ENCODE results near the gene MALRD1.
"Not testable (repeated sequence)": the region's sequence is repeated elsewhere in the genome, so short reads cannot be mapped to it uniquely, and the experiment has no call there.

The MALRD1 gene

GRCh38 chr10:19480353-19480752 is 431.8 kb downstream of the MALRD1 start:
- Histone ChIP-seq H3K9me3 (ENCODE audit: control insufficient read depth, insufficient read depth, low read length) (no peaks in the 10 kb centered on the region), H3K4me1 (ENCODE audit: insufficient read depth, low read length) (no peaks in the 10 kb centered on the region), H3K9ac (ENCODE audit: low read depth, low read length) (no peak overlapping the region), H3K36me3 (ENCODE audit: insufficient read depth, low read length) (no peaks in the 10 kb centered on the region)

GRCh38 chr10:19483421-19483820 is 434.8 kb downstream of the MALRD1 start:
- Histone ChIP-seq H3K4me1 (ENCODE audit: insufficient read depth, low read length) (no peaks in the 10 kb centered on the region; the same call in 1 of the 2 replicates), H3K36me3 (ENCODE audit: insufficient read depth, low read length) (no peaks in the 10 kb centered on the region), H3K9me3 (ENCODE audit: control insufficient read depth, insufficient read depth, low read length) (no peaks in the 10 kb centered on the region), H3K9ac (ENCODE audit: low read depth, low read length) (no peak overlapping the region)

GRCh38 chr10:19488592-19489280 is 440.1 kb downstream of the MALRD1 start:
- H3K9ac ChIP-seq (ENCODE audit: low read depth, low read length), result peak overlapping the region; percentile 57; the same call in 1 of the 2 replicates
- H3K4me1 ChIP-seq (ENCODE audit: insufficient read depth, low read length), result peaks cover 4% of the 10 kb centered on the region; the same call in 1 of the 2 replicates
- H3K36me3 ChIP-seq (ENCODE audit: insufficient read depth, low read length), result no peaks in the 10 kb centered on the region
- H3K9me3 ChIP-seq (ENCODE audit: control insufficient read depth, insufficient read depth, low read length), result no peaks in the 10 kb centered on the region

GRCh38 chr10:19491166-19491565 is 442.6 kb downstream of the MALRD1 start:
- Histone ChIP-seq H3K4me1 (ENCODE audit: insufficient read depth, low read length) (peaks cover 4% of the 10 kb centered on the region; the same call in 1 of the 2 replicates), H3K36me3 (ENCODE audit: insufficient read depth, low read length) (no peaks in the 10 kb centered on the region), H3K9me3 (ENCODE audit: control insufficient read depth, insufficient read depth, low read length) (no peaks in the 10 kb centered on the region), H3K9ac (ENCODE audit: low read depth, low read length) (no peak overlapping the region)

- Histone ChIP-seq H3K36me3 (ENCODE audit: insufficient read depth, low read length) (no peaks in the 10 kb centered on the region), H3K4me1 (ENCODE audit: insufficient read depth, low read length) (peaks cover 4% of the 10 kb centered on the region; the same call in 1 of the 2 replicates), H3K9ac (ENCODE audit: low read depth, low read length) (no peak overlapping the region), H3K9me3 (ENCODE audit: control insufficient read depth, insufficient read depth, low read length) (no peaks in the 10 kb centered on the region)
Measured at GRCh38 chr10:19493917-19494316, 445.3 kb downstream of the MALRD1 start.

GRCh38 chr10:19497026-19497425 is 448.4 kb downstream of the MALRD1 start:
- H3K9ac ChIP-seq (ENCODE audit: low read depth, low read length), result no peak overlapping the region
- H3K36me3 ChIP-seq (ENCODE audit: insufficient read depth, low read length), result no peaks in the 10 kb centered on the region
- no peaks in the 10 kb centered on the region for H3K9me3 ChIP-seq (ENCODE audit: control insufficient read depth, insufficient read depth, low read length)
- H3K4me1 ChIP-seq (ENCODE audit: insufficient read depth, low read length), result no peaks in the 10 kb centered on the region

GRCh38 chr10:19498393-19499290 is 450.0 kb downstream of the MALRD1 start:
- Histone ChIP-seq H3K9me3 (ENCODE audit: control insufficient read depth, insufficient read depth, low read length) (no peaks in the 10 kb centered on the region), H3K36me3 (ENCODE audit: insufficient read depth, low read length) (no peaks in the 10 kb centered on the region), H3K4me1 (ENCODE audit: insufficient read depth, low read length) (no peaks in the 10 kb centered on the region), H3K9ac (ENCODE audit: low read depth, low read length) (no peak overlapping the region)

GRCh38 chr10:19499291-19499770 is 450.7 kb downstream of the MALRD1 start:
- no peaks in the 10 kb centered on the region for H3K9me3 ChIP-seq (ENCODE audit: control insufficient read depth, insufficient read depth, low read length)
- no peak overlapping the region for H3K9ac ChIP-seq (ENCODE audit: low read depth, low read length)
- H3K4me1 ChIP-seq (ENCODE audit: insufficient read depth, low read length), result no peaks in the 10 kb centered on the region
- H3K36me3 ChIP-seq (ENCODE audit: insufficient read depth, low read length), result no peaks in the 10 kb centered on the region

GRCh38 chr10:19500959-19501358 is 452.4 kb downstream of the MALRD1 start:
- Histone ChIP-seq H3K9ac (ENCODE audit: low read depth, low read length) (no peak overlapping the region), H3K36me3 (ENCODE audit: insufficient read depth, low read length) (no peaks in the 10 kb centered on the region), H3K9me3 (ENCODE audit: control insufficient read depth, insufficient read depth, low read length) (no peaks in the 10 kb centered on the region), H3K4me1 (ENCODE audit: insufficient read depth, low read length) (no peaks in the 10 kb centered on the region)

GRCh38 chr10:19505320-19506312 is 457.0 kb downstream of the MALRD1 start:
- Histone ChIP-seq H3K36me3 (ENCODE audit: insufficient read depth, low read length) (no peaks in the 10 kb centered on the region), H3K9ac (ENCODE audit: low read depth, low read length) (no peak overlapping the region), H3K4me1 (ENCODE audit: insufficient read depth, low read length) (peaks cover 3% of the 10 kb centered on the region; the same call in 1 of the 2 replicates), H3K9me3 (ENCODE audit: control insufficient read depth, insufficient read depth, low read length) (peaks cover 3% of the 10 kb centered on the region; the same call in 1 of the 2 replicates)

GRCh38 chr10:19510005-19510732 is 461.6 kb downstream of the MALRD1 start:
- not testable (repeated sequence) for H3K9ac ChIP-seq (ENCODE audit: low read depth, low read length)

GRCh38 chr10:19518109-19518508 is 469.5 kb downstream of the MALRD1 start:
- Histone ChIP-seq H3K9ac (ENCODE audit: low read depth, low read length) (no peak overlapping the region), H3K36me3 (ENCODE audit: insufficient read depth, low read length) (no peaks in the 10 kb centered on the region), H3K9me3 (ENCODE audit: control insufficient read depth, insufficient read depth, low read length) (peaks cover 6% of the 10 kb centered on the region), H3K4me1 (ENCODE audit: insufficient read depth, low read length) (no peaks in the 10 kb centered on the region)

More at GRCh38 chr10:19510005-19510732, 461.6 kb downstream of the MALRD1 start:
- not testable (repeated sequence) for H3K9me3 ChIP-seq (ENCODE audit: control insufficient read depth, insufficient read depth, low read length); H3K36me3 ChIP-seq (ENCODE audit: insufficient read depth, low read length); H3K4me1 ChIP-seq (ENCODE audit: insufficient read depth, low read length)

- no peaks in the 10 kb centered on the region for H3K36me3 ChIP-seq (ENCODE audit: insufficient read depth, low read length)
- H3K4me1 ChIP-seq (ENCODE audit: insufficient read depth, low read length), result no peaks in the 10 kb centered on the region
- H3K9me3 ChIP-seq (ENCODE audit: control insufficient read depth, insufficient read depth, low read length), result peaks cover 6% of the 10 kb centered on the region
- no peak overlapping the region for H3K9ac ChIP-seq (ENCODE audit: low read depth, low read length)
Measured at GRCh38 chr10:19518632-19519031, 470.0 kb downstream of the MALRD1 start.

All from ES-I3 (cell line).